GM12865 (cell line): ENCODE measurements around the gene EFHD2.

Experiments
- DNase-seq: peaks from one replicate; pipeline ENCODE4 v3.0.0; 2010; ENCODE audit warnings: low read depth
- H3K4me3 ChIP-seq: 2 replicates; pipeline ENCODE4 v1.5.1; 2011; ENCODE audit warnings: mild to moderate bottlenecking, low read depth, low read length, control low read depth
- TF ChIP-seq, protein P1 (sequence below): IDR thresholded peaks from 2 replicates; pipeline ENCODE4 v1.5.1; 2011; ENCODE audit warnings: low read length, control low read depth, low read depth, inconsistent platforms; ENCODE audit not compliant: insufficient read depth; ENCODE audit errors: missing control alignments

Gene EFHD2

DNA sequence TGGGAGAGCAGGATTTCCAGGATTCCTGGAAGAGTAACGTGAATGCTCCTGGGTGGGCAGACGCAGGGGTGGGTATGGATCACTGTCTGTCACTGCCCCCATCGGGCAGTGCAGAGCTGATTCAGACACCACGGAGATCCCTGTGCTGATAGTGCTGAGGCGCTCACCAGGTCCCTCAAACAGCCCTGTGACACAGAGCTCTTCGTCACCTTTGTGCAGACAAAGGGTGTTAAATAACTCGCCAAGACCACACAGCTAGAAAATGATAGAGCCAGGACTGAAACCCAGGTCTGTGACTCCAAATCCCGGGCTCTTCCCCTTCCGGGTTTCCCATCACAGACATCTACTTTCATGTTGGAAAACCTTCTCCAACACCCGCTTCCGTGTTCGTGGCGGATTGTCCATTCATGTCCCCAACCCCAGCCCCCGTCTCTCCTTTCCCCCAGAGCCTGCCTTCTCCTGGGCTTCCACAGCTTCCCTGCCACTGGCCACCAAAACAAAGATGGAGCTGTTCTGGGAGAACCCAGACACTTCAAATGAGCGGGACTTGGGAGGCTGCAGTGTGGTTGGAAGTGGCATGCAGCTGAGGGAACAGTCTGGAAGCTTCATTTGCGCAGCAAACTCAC lies 2.6 kb downstream of the EFHD2 start:
- DNase-seq = no peak
- peak overlapping the region; percentile 96 for H3K4me3 ChIP-seq
- TF ChIP-seq, protein P1, sequence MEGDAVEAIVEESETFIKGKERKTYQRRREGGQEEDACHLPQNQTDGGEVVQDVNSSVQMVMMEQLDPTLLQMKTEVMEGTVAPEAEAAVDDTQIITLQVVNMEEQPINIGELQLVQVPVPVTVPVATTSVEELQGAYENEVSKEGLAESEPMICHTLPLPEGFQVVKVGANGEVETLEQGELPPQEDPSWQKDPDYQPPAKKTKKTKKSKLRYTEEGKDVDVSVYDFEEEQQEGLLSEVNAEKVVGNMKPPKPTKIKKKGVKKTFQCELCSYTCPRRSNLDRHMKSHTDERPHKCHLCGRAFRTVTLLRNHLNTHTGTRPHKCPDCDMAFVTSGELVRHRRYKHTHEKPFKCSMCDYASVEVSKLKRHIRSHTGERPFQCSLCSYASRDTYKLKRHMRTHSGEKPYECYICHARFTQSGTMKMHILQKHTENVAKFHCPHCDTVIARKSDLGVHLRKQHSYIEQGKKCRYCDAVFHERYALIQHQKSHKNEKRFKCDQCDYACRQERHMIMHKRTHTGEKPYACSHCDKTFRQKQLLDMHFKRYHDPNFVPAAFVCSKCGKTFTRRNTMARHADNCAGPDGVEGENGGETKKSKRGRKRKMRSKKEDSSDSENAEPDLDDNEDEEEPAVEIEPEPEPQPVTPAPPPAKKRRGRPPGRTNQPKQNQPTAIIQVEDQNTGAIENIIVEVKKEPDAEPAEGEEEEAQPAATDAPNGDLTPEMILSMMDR = no peak

DNA sequence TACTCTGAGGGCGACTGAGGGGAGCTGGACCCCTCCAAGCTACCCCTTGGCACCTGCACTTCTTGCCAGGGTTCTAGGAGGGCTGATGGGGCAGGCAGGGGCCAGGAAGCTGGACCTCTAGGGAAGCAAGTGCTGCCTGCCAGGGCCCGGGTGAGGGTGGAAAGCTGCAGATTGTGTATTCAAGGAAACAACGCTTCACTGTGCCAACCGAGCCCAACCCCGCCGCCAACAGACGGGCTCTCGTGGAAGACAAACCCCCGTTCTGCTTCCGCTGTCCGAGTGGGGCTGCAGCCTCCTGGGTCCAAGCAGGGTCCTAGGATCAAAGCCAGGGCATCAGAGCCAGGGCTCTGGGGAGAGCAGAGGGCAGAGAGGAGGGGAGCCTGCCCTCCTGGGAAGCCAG lies 3.2 kb downstream of the EFHD2 start:
- no peak overlapping the region for H3K4me3 ChIP-seq
- TF ChIP-seq, protein P1 = no peak
- DNase-seq = no peak

DNA sequence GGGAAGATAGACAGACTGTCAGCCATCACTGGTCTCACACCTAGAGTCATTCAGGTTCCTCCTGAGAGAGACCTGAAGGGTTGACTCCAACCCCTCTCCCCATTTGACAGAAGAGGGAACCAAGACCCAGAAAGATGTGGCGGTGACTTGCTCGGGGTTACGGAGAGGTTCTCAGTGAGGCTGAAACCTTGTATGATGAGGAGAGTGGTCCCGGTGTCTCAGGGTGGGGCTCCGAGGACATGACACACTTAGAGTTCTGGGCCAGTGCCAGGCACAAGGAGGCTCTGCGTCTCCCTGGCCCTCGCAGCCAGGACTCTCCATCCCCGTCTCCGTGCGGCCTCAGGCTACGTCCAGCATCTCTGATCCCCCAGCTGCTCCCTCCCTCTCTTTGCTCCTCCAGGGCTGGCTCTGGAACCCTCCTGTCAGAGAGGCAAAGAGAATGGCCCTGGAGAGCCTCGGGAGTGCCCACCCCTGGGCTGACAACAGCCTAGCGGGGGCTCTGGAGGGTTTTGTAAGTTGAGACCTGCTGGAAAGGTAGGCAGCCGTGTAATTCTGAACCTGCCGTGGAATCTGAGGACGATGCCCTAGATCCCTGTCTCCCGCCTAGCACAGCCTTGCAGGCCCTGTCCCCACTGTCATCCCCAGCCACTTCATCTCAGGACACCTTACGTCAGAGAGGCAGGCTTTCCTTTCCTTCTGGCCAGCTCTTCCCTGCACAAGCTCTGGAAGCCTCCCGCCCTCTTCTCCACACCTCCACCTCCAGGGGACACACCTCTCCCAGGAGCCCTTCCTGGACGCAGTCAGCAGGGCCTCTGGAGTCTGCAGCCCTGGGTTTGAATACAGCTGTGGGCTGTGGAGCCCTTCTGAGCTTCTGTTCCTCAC lies 4.1 kb downstream of the EFHD2 start:
- TF ChIP-seq, protein P1 = no peak
- H3K4me3 ChIP-seq = no peak overlapping the region
- no peak for DNase-seq

DNA sequence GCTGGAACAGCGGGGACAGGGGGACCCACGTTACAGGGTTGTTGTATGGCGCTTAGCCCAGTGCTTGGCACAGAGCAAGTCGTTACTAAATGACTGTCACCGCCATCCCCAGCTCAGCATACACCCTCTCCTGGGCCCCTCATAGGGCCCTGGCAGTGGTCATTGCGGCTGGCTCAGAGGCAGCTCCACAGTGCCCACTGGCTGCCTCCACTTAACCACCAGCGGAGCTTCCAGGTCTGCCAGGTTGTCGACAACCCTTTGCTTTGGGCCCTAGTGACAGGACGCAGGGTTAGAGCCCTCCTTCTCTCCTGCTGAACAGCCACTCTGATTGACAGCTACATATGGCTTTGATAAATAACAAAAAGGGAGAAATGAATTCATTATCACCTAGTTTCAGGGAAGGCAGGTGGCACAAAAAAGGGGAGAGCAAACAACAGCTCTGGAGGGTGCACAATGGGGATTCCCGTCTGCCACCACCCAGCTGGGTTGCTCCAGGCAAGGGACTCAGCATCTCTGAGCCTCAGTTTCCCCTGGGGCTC lies 4.8 kb downstream of the EFHD2 start:
- H3K4me3 ChIP-seq = no peak overlapping the region
- TF ChIP-seq, protein P1 = no peak
- no peak for DNase-seq

DNA sequence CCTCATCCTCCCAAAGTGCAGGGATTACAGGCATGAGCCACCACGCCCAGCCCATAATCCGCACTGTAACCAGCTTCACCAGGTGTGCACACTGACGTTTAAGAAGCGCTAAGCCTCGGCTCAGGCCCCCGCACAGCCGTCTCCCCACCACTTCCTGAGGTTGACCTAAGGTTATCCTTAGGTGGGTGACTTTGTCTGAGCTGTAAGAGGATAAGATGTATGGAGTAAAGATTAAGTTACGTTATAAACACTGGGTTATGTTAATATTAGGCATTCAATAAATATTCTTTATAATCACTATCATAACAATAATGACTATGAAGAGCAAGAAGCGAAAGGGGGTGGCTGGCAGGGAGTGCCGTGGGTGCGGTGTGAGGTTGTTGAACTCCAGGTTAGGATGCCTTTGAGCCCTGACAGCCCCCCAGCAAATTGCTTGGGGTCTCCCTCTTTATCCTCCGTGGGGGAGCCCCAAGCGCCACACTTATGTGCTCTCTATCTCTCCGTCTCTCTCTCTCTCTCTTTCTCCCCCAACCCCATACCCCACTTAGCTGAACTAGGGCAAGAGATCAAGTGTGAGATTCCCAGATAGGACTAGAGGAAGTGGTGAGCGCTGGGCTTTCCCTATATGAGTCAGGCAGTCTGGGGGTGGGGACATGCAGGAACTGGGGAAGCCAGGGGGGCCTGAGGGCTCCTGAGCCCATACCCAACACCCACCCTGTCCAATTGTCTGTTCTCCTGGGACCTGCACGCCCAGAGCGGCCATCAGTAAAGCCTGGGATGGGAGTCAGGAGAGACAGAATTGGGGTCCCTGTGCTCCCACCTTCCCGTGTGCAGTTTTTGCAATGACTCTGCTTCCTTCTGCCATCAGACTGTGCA lies 7.6 kb downstream of the EFHD2 start:
- peak overlapping the region; percentile 16; the same call in 1 of the 2 replicates for H3K4me3 ChIP-seq
- TF ChIP-seq, protein P1 = no peak
- peak; percentile 66 for DNase-seq

DNA sequence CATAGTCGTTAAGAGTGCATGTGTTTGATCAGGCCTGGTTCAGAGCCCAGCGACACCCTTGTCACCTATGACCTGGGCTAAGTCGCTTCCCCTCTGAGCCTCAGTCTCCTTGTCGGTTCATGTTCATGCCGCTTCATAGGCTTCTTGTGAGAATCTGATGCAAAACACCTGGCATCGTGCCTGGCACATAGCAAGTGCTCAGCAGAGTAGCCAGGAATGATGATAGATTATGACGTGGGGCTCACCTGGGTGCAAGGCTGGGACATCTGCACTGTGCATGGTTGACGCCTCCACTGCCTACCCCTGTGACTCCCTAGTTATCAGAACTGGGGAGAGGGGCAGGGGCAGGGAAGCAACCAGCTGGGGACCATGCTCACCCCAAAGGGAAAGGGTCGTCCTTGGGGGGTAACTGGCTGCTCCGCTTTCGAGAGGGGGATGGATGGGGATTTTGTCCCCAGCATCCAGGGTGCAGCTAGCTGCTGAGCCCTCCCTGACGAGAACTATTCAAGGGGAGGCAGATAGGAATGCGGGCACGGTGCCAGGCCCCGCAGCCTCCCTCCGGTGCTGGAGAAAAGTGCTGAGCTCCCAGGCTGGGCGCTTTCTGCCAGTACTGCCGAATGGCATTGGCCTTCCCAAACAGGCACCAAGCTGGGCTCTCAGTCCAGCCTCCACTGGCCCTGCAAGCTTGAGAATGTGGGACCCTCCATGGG lies 9.3 kb downstream of the EFHD2 start:
- TF ChIP-seq, protein P1 = no peak
- no peak for DNase-seq
- no peak overlapping the region for H3K4me3 ChIP-seq
